Loucy (cell line): ENCODE results near the gene STX19.

Experiments used
- EZH2phosphoT487 ChIP-seq: fragments of 200-600 bp; IDR thresholded peaks from 2 replicates; pipeline ENCODE4 v1.6.1; 2018; ENCODE audit warnings: antibody characterized with exemption, mild to moderate bottlenecking, moderate library complexity, borderline replicate concordance
- TF ChIP-seq, protein P1 (sequence below): fragments of 200-600 bp; sonication (generic); conservative IDR thresholded peaks from 2 replicates; pipeline ENCODE4 v1.5.1; 2014; ENCODE audit warnings: mild to moderate bottlenecking, antibody characterized with exemption, low read length

DNA sequence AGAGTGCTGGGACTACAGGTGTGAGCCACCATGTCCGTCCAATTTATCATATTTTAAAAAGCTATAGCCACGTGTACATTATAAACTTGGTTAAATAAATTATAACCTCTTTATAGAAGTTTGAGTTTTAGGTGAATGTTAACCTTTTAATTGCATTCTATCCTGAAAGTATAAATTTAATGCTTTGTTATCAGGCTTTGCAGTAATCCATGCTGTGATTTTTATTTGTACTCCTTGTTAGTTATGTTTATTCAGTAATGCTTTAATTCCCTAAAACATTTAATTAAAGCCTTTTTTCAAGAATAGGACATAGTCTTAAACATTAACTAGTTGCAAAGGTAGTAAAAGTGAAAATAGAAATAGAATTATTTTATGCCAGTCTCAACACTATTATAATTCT lies 36.8 kb downstream of the STX19 start:
- TF ChIP-seq, protein P1, sequence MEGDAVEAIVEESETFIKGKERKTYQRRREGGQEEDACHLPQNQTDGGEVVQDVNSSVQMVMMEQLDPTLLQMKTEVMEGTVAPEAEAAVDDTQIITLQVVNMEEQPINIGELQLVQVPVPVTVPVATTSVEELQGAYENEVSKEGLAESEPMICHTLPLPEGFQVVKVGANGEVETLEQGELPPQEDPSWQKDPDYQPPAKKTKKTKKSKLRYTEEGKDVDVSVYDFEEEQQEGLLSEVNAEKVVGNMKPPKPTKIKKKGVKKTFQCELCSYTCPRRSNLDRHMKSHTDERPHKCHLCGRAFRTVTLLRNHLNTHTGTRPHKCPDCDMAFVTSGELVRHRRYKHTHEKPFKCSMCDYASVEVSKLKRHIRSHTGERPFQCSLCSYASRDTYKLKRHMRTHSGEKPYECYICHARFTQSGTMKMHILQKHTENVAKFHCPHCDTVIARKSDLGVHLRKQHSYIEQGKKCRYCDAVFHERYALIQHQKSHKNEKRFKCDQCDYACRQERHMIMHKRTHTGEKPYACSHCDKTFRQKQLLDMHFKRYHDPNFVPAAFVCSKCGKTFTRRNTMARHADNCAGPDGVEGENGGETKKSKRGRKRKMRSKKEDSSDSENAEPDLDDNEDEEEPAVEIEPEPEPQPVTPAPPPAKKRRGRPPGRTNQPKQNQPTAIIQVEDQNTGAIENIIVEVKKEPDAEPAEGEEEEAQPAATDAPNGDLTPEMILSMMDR: no peak
- no peak for TF ChIP-seq EZH2phosphoT487
